Breast epithelium (tissue), 3 donors: ENCODE measurements around the gene PRRT1.

Experiments
- POLR2A ChIP-seq: fragments of 450-650 bp; IDR thresholded peaks from one replicate; pipeline ENCODE4 v1.6.1; 2016; ENCODE audit warnings: antibody characterized with exemption, mild to moderate bottlenecking, moderate library complexity
- POLR2AphosphoS5 ChIP-seq, 3 donors: sonication (generic); formaldehyde crosslinking; IDR thresholded peaks; one replicate each; pipeline ENCODE4 v1.6.1; 2017; ENCODE audit warnings: antibody characterized with exemption in 3 of 3

- TF ChIP-seq POLR2AphosphoS5 (IDR thresholded peaks at IDR 0.05) (peak in 2 of 3 donors; percentile 47 to 92), POLR2A (peak; percentile 75)
These were observed 43.3 kb upstream of the PRRT1 start for GRCh38 chr6:32194825-32195651.
